ENCODE measurements around the gene ZFP3. TPM values are rescaled to one million over a fixed set of nuclear protein-coding genes. Genes with fewer than 3 reads are reported as not detected.
"Not testable (repeated sequence)": the region's sequence is repeated elsewhere in the genome, so short reads cannot be mapped to it uniquely, and the experiment has no call there.

Gene ZFP3
- total RNA-seq, 3 donors from 2014 or later (not counting 1 experiment from before 2014, with no cell fraction given), result 3.8 to 7.2 (median 5.1) TPM

DNA sequence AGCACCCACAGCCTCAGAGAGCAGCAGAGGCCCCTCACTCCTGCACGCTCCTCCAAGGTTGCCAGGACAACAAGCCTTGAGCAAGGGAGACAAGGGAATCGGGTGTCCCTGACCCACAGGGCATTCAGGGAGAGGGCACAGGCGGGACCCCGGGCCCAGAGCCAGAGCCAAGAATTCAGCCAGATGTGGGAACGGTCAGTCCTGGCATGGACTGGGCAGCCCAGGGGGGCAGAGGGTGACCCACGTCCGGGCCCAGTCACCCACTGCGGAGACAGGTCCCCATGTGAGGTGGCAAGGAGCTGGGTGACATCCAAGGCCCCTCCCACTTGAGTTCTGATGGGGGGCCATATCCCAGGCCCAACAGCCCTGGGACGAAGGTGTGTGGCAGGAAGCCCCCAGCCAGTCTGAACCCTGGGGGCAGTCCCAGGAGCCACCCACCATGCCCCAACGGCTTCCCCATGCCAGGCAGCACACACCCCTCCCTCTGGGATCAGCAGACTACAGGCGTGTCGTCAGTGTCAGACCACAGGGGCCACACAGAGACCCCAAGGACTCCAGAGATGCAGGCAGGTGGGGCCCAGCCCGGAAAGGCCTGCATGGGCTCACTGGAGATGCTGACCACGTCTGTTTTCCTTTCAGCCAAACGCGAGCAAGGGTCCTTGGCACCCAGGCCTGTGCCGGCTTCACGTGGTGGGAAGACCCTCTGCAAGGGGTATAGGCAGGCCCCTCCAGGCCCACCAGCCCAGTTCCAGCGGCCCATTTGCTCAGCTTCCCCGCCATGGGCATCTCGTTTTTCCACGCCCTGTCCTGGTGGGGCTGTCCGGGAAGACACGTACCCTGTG lies 60.6 kb downstream of the ZFP3 start:
- H3K27ac ChIP-seq (ENCODE audit: low read length), result no peak overlapping the region
- no peak overlapping the region for H3K4me3 Mint-ChIP-seq
- H3K4me3 ChIP-seq (ENCODE audit: low read length), result no peak overlapping the region
- TF ChIP-seq, protein P1, sequence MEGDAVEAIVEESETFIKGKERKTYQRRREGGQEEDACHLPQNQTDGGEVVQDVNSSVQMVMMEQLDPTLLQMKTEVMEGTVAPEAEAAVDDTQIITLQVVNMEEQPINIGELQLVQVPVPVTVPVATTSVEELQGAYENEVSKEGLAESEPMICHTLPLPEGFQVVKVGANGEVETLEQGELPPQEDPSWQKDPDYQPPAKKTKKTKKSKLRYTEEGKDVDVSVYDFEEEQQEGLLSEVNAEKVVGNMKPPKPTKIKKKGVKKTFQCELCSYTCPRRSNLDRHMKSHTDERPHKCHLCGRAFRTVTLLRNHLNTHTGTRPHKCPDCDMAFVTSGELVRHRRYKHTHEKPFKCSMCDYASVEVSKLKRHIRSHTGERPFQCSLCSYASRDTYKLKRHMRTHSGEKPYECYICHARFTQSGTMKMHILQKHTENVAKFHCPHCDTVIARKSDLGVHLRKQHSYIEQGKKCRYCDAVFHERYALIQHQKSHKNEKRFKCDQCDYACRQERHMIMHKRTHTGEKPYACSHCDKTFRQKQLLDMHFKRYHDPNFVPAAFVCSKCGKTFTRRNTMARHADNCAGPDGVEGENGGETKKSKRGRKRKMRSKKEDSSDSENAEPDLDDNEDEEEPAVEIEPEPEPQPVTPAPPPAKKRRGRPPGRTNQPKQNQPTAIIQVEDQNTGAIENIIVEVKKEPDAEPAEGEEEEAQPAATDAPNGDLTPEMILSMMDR (IDR thresholded peaks at IDR 0.05), result no peak
- intact Hi-C loops (cut with micrococcal nuclease), result no loop called here
- H3K36me3 Mint-ChIP-seq, result no peaks in the 10 kb centered on the region
- H3K9me3 Mint-ChIP-seq, result no peaks in the 10 kb centered on the region
- H3K36me3 ChIP-seq (ENCODE audit: control insufficient read depth, insufficient read depth, low read length), result no peaks in the 10 kb centered on the region
- no peaks in the 10 kb centered on the region for H3K4me1 ChIP-seq (ENCODE audit: control insufficient read depth, insufficient read depth, low read length)
- peaks cover 0 to 2% of the 10 kb centered on the region in 2 donors for H3K27me3 Mint-ChIP-seq (ENCODE audit: low read depth in 2 of 2)
- no peaks in the 10 kb centered on the region for H3K4me1 Mint-ChIP-seq
- no peaks in the 10 kb centered on the region for H3K27me3 ChIP-seq (ENCODE audit: control insufficient read depth, insufficient read depth, low read length)
- ATAC-seq, result no peak
- 88% methylated on average over 24 of the region's 24 CpGs for WGBS (ENCODE audit: insufficient coverage)
- DNase-seq, result no peak
- no peaks in the 10 kb centered on the region for H3K9me3 ChIP-seq (ENCODE audit: control insufficient read depth, insufficient read depth, low read length)
- no peak overlapping the region for H3K27ac Mint-ChIP-seq

- Histone ChIP-seq H3K27me3 (ENCODE audit: control insufficient read depth, insufficient read depth, low read length) (no peaks in the 10 kb centered on the region), H3K9me3 (ENCODE audit: control insufficient read depth, insufficient read depth, low read length) (no peaks in the 10 kb centered on the region), H3K4me1 (ENCODE audit: control insufficient read depth, insufficient read depth, low read length) (no peaks in the 10 kb centered on the region), H3K36me3 (ENCODE audit: control insufficient read depth, insufficient read depth, low read length) (no peaks in the 10 kb centered on the region), H3K4me3 (ENCODE audit: low read length) (no peak overlapping the region), H3K27ac (ENCODE audit: low read length) (no peak overlapping the region)
- Mint-ChIP-seq H3K4me1 (no peaks in the 10 kb centered on the region), H3K36me3 (no peaks in the 10 kb centered on the region), H3K4me3 (no peak overlapping the region), H3K9me3 (no peaks in the 10 kb centered on the region), H3K27me3 (ENCODE audit: low read depth in 2 of 2) (peaks cover 0 to 4% of the 10 kb centered on the region in 2 donors), H3K27ac (no peak overlapping the region)
- intact Hi-C loops (cut with micrococcal nuclease), result no loop called here
- WGBS (ENCODE audit: insufficient coverage), result 97% methylated on average over 5 of the region's 5 CpGs
- ATAC-seq, result no peak
- no peak for DNase-seq
- TF ChIP-seq, protein P1 (IDR thresholded peaks at IDR 0.05), result no peak
Observed at GRCh38 chr17:5139458-5139732, 61.1 kb downstream of the ZFP3 start.

- H3K36me3 Mint-ChIP-seq; H3K27me3 ChIP-seq (ENCODE audit: control insufficient read depth, insufficient read depth, low read length); H3K36me3 ChIP-seq (ENCODE audit: control insufficient read depth, insufficient read depth, low read length); H3K4me1 ChIP-seq (ENCODE audit: control insufficient read depth, insufficient read depth, low read length); H3K4me1 Mint-ChIP-seq; H3K9me3 Mint-ChIP-seq; H3K27ac ChIP-seq (ENCODE audit: low read length); H3K9me3 ChIP-seq (ENCODE audit: control insufficient read depth, insufficient read depth, low read length); H3K4me3 Mint-ChIP-seq; intact Hi-C loops (cut with micrococcal nuclease); H3K27ac Mint-ChIP-seq; ATAC-seq; H3K4me3 ChIP-seq (ENCODE audit: low read length); DNase-seq: not testable (repeated sequence)
- H3K27me3 Mint-ChIP-seq (ENCODE audit: low read depth in 2 of 2), result peaks cover 4 to 17% of the 10 kb centered on the region in 2 donors
- WGBS (ENCODE audit: insufficient coverage), result 83% methylated on average over 2 of the region's 18 CpGs
Observed at GRCh38 chr17:5142877-5143276, 64.6 kb downstream of the ZFP3 start.

Other genes starting within 250 kb of the ZFP3 start
- 100 to 1,000 TPM; 103 to 122 (median 110) TPM for gene MINK1, start 245.1 kb upstream of the ZFP3 start, total RNA-seq
- 10 to 100 TPM; 24.4 to 30.2 (median 27.5) TPM for gene C17orf107, start 178.9 kb upstream of the ZFP3 start, total RNA-seq
- 10 to 100 TPM; 11.8 to 17.9 (median 11.8) TPM for gene CHRNE, start 175.4 kb upstream of the ZFP3 start, total RNA-seq
- 1 to 10 TPM in 2 of 3 donors, under 1 TPM in 1; 0.25 to 4.3 (median 2.2) TPM for gene GP1BA, start 146.2 kb upstream of the ZFP3 start, total RNA-seq
- gene SLC25A11, start 138.4 kb upstream of the ZFP3 start, total RNA-seq, result 10 to 100 TPM; 34.7 to 47.5 (median 42.5) TPM
- 100 to 1,000 TPM; 149 to 189 (median 177) TPM for gene RNF167, start 138.2 kb upstream of the ZFP3 start, total RNA-seq
- 1,000 to 10,000 TPM; 1,278 to 1,379 (median 1,308) TPM for gene PFN1, start 129.9 kb upstream of the ZFP3 start, total RNA-seq
- gene ENO3, start 127.3 kb upstream of the ZFP3 start, total RNA-seq, result 10 to 100 TPM; 26.1 to 28.4 (median 26.6) TPM
- 10 to 100 TPM; 45.7 to 60.2 (median 59.6) TPM for gene SPAG7, start 110.7 kb upstream of the ZFP3 start, total RNA-seq
- gene CAMTA2, start 90.8 kb upstream of the ZFP3 start, total RNA-seq, result 10 to 100 TPM; 56.2 to 69.5 (median 69.4) TPM
- under 1 TPM in 2 of 3 donors, not detected in 1; 0.39 to 0.54 TPM for gene INCA1, start 80.9 kb upstream of the ZFP3 start, total RNA-seq
- gene KIF1C, start 80.5 kb upstream of the ZFP3 start, total RNA-seq, result 10 to 100 TPM; 17.1 to 28.6 (median 22.2) TPM
- not detected for gene SLC52A1, start 43.0 kb upstream of the ZFP3 start, total RNA-seq
- gene ZNF232, start 33.4 kb downstream of the ZFP3 start, total RNA-seq, result 1 to 10 TPM; 2.8 to 6.5 (median 5.6) TPM
- gene USP6, start 37.6 kb downstream of the ZFP3 start, total RNA-seq, result under 1 TPM; 0.07 to 0.34 (median 0.13) TPM
- 1 to 10 TPM; 5.1 to 7.9 (median 6.1) TPM for gene ZNF594, start 113.4 kb downstream of the ZFP3 start, total RNA-seq
- 1 to 10 TPM; 3.9 to 10.0 (median 8.0) TPM for gene SCIMP, start 156.4 kb downstream of the ZFP3 start, total RNA-seq
- 10 to 100 TPM; 44.1 to 64.0 (median 44.2) TPM for gene RABEP1, start 203.8 kb downstream of the ZFP3 start, total RNA-seq